Keratinocyte (primary cell): ENCODE measurements around the gene MRPS18A. TPM values are rescaled to one million over a fixed set of nuclear protein-coding genes. Genes with fewer than 3 reads are reported as not detected.

Experiments
- DNase-seq: peaks from one replicate; pipeline ENCODE4 v3.0.0-alpha.2; 2011; ENCODE audit warnings: low read depth, missing footprints, low spot score
- FAIRE-seq: peaks from 2 replicates; lab custom pipeline; 2011; peaks lifted over from hg19 to GRCh38; lab: Jason Lieb, UNC
- H2AFZ ChIP-seq: 2 replicates; pipeline ENCODE4 v1.6.0; 2012; ENCODE audit warnings: low read length, control low read depth, inconsistent platforms; ENCODE audit not compliant: control insufficient read depth
- H3K27ac ChIP-seq: 2 replicates; pipeline ENCODE4 v1.5.1; 2011; ENCODE audit warnings: low read length; ENCODE audit not compliant: control insufficient read depth, insufficient read depth
- H3K27me3 ChIP-seq: 3 replicates; pipeline ENCODE4 v1.6.0; 2011; ENCODE audit warnings: low read length; ENCODE audit not compliant: control insufficient read depth, insufficient read depth; ENCODE audit errors: extremely low read depth
- H3K36me3 ChIP-seq, 2 experiments: 2 replicates in 1 of 2; 3 replicates in 1 of 2; pipeline ENCODE4 v1.5.1; 2011; ENCODE audit warnings: low read length in 2 of 2, mild to moderate bottlenecking in 1 of 2; ENCODE audit not compliant: control insufficient read depth in 2 of 2, insufficient read depth in 2 of 2; ENCODE audit errors: extremely low read depth in 1 of 2
- H3K4me1 ChIP-seq: 3 replicates; pipeline ENCODE4 v1.5.1; 2011; ENCODE audit warnings: low read length; ENCODE audit not compliant: control insufficient read depth, insufficient read depth; ENCODE audit errors: extremely low read depth
- H3K4me2 ChIP-seq: 3 replicates; pipeline ENCODE4 v1.6.0; 2011; ENCODE audit warnings: low read depth, low read length; ENCODE audit not compliant: control insufficient read depth, insufficient read depth; ENCODE audit errors: extremely low read depth
- H3K4me3 ChIP-seq, 3 experiments: fragments of 200-600 bp in 1 of 3; sonication (generic) in 1 of 3; 2 replicates in 2 of 3; 3 replicates in 1 of 3; pipeline ENCODE4 v1.5.1; 2011 to 2016; ENCODE audit warnings: low read length in 3 of 3, mild to moderate bottlenecking in 3 of 3, control low read depth in 2 of 3, inconsistent platforms in 1 of 3, low read depth in 1 of 3, mixed read lengths in 1 of 3, mixed run types in 1 of 3, moderate library complexity in 1 of 3; ENCODE audit not compliant: control insufficient read depth in 2 of 3, insufficient read depth in 2 of 3; ENCODE audit errors: extremely low read depth in 1 of 3
- H3K79me2 ChIP-seq: 2 replicates; pipeline ENCODE4 v1.6.0; 2012; ENCODE audit warnings: low read length; ENCODE audit not compliant: control insufficient read depth, insufficient read depth
- H3K9ac ChIP-seq: 3 replicates; pipeline ENCODE4 v1.6.0; 2011; ENCODE audit warnings: low read length; ENCODE audit not compliant: control insufficient read depth, insufficient read depth; ENCODE audit errors: extremely low read depth
- H3K9me1 ChIP-seq: 3 replicates; pipeline ENCODE4 v1.6.0; 2011; ENCODE audit warnings: low read length; ENCODE audit not compliant: control insufficient read depth, insufficient read depth; ENCODE audit errors: extremely low read depth
- H3K9me3 ChIP-seq: 2 replicates; pipeline ENCODE4 v1.5.1; 2012; ENCODE audit warnings: low read depth, low read length; ENCODE audit not compliant: control insufficient read depth
- H4K20me1 ChIP-seq: 3 replicates; pipeline ENCODE4 v1.6.0; 2011; ENCODE audit warnings: low read length; ENCODE audit not compliant: control insufficient read depth, insufficient read depth; ENCODE audit errors: extremely low read depth
- CTCF ChIP-seq, 3 experiments: IDR thresholded peaks in 1 of 3; conservative IDR thresholded peaks in 1 of 3; optimal IDR thresholded peaks in 1 of 3; 2 replicates in 2 of 3; 3 replicates in 1 of 3; pipeline versions ENCODE3 to v1.5.1; 2011; ENCODE audit warnings: low read length in 3 of 3, mild to moderate bottlenecking in 3 of 3, moderate library complexity in 2 of 3, control low read depth in 1 of 3, inconsistent platforms in 1 of 3; ENCODE audit not compliant: insufficient read depth in 2 of 3; ENCODE audit errors: extremely low read depth in 1 of 3
- EZH2 ChIP-seq: IDR thresholded peaks from one replicate; pipeline ENCODE4 v1.6.1; 2012; ENCODE audit warnings: inconsistent platforms, mild to moderate bottlenecking, low read length, moderate library complexity
- dilution Hi-C: fragments of 300-500 bp; cut with MboI; formaldehyde crosslinking; loops from one replicate; pipeline ENCODE4 v1.7.0; 2020; ENCODE audit warnings: low sequenced_read_pairs; ENCODE audit not compliant: extremely low pct_ligation_motif_present
- polyA plus RNA-seq, 5 experiments: library from polyadenylated mRNA; depleted of rRNA in 3 of 5; stranded (reverse) in 3 of 5; stranded (forward) in 1 of 5; unstranded in 1 of 5; fragments of >200 nt; gene quantifications; 1 replicate in 1 of 5; 2 replicates in 3 of 5; 3 replicates in 1 of 5; pipeline versions ENCODE4 v1.2.1 to v1.2.3, GENCODE V29; 2011 to 2012; ENCODE audit warnings: missing spikeins in 2 of 5, low read depth in 1 of 5, low replicate concordance in 1 of 5

MRPS18A gene
- polyA plus RNA-seq, 1 donor (not counting 4 experiments of a cell fraction or from before 2014, with no cell fraction given), result 48.8 TPM

GRCh38 chr6:43622541-43622940 is 65.0 kb downstream of the MRPS18A start:
- no peaks in the 10 kb centered on the region for H3K9me3 ChIP-seq
- no peaks in the 10 kb centered on the region for H3K9me1 ChIP-seq
- no peak overlapping the region for H3K4me3 ChIP-seq
- H3K36me3 ChIP-seq, result peaks cover 48 to 51% of the 10 kb centered on the region in 2 experiments
- TF ChIP-seq CTCF (optimal IDR thresholded peaks at IDR 0.05 in 1 of 3, IDR thresholded peaks at IDR 0.05 in 1 of 3, conservative IDR thresholded peaks at IDR 0.05 in 1 of 3; ENCODE audit: extremely low read depth in 1 of 3, insufficient read depth in 2 of 3, low read length in 3 of 3), result no peak
- TF ChIP-seq EZH2, result no peak
- no peak overlapping the region for H3K9ac ChIP-seq
- H2AFZ ChIP-seq, result no peak overlapping the region
- peaks cover 10% of the 10 kb centered on the region for H3K79me2 ChIP-seq
- no peak overlapping the region for H3K4me2 ChIP-seq
- DNase-seq (no peak), FAIRE-seq (no peak)
- no peak overlapping the region for H3K27ac ChIP-seq
- peaks cover 8% of the 10 kb centered on the region for H3K4me1 ChIP-seq
- no peaks in the 10 kb centered on the region for H3K27me3 ChIP-seq
- dilution Hi-C loops, result no loop called here
- peaks cover 2% of the 10 kb centered on the region for H4K20me1 ChIP-seq

- Histone ChIP-seq H3K9ac (no peak overlapping the region), H3K9me3 (no peaks in the 10 kb centered on the region), H3K27me3 (no peaks in the 10 kb centered on the region), H3K27ac (no peak overlapping the region), H2AFZ (no peak overlapping the region), H3K4me1 (peaks cover under 1% of the 10 kb centered on the region), H3K36me3 (peaks cover 44 to 51% of the 10 kb centered on the region in 2 experiments), H3K4me2 (no peak overlapping the region), H3K9me1 (no peaks in the 10 kb centered on the region), H4K20me1 (peaks cover 2% of the 10 kb centered on the region), H3K4me3 (no peak overlapping the region), H3K79me2 (peaks cover 4% of the 10 kb centered on the region)
- DNase-seq, result no peak
- no peak for FAIRE-seq
- no peak for TF ChIP-seq CTCF (optimal IDR thresholded peaks at IDR 0.05 in 1 of 3, IDR thresholded peaks at IDR 0.05 in 1 of 3, conservative IDR thresholded peaks at IDR 0.05 in 1 of 3; ENCODE audit: extremely low read depth in 1 of 3, insufficient read depth in 2 of 3, low read length in 3 of 3)
- no peak for TF ChIP-seq EZH2
- dilution Hi-C loops, result no loop called here
These were observed 65.8 kb downstream of the MRPS18A start for GRCh38 chr6:43621836-43622180.

Other genes starting within 250 kb of the MRPS18A start
- gene DLK2, start 232.2 kb downstream of the MRPS18A start, polyA plus RNA-seq, result 19.8 to 32.2 TPM (median 31.6 TPM) in 3 replicates
- gene TJAP1, start 210.2 kb downstream of the MRPS18A start, polyA plus RNA-seq, result 17.2 to 45.5 TPM (median 23.3 TPM) in 3 replicates
- gene LRRC73, start 177.4 kb downstream of the MRPS18A start, polyA plus RNA-seq, result 0.16 to 0.40 TPM (median 0.18 TPM) in 3 replicates
- gene YIPF3, start 170.9 kb downstream of the MRPS18A start, polyA plus RNA-seq, result 120 to 138 TPM (median 136 TPM) in 3 replicates
- 99.6 to 121 TPM (median 119 TPM) in 3 replicates for gene POLR1C, start 170.7 kb downstream of the MRPS18A start, polyA plus RNA-seq
- gene XPO5, start 111.8 kb downstream of the MRPS18A start, polyA plus RNA-seq, result 40.5 to 49.9 TPM (median 46.3 TPM) in 3 replicates
- 24.4 to 32.3 TPM (median 29.9 TPM) in 3 replicates for gene POLH, start 111.6 kb downstream of the MRPS18A start, polyA plus RNA-seq
- 51.2 to 80.6 TPM (median 59.5 TPM) in 3 replicates for gene GTPBP2, start 58.5 kb downstream of the MRPS18A start, polyA plus RNA-seq
- gene MAD2L1BP, start 52.0 kb downstream of the MRPS18A start, polyA plus RNA-seq, result 34.2 to 48.1 TPM (median 46.5 TPM) in 3 replicates
- gene RSPH9, start 42.8 kb downstream of the MRPS18A start, polyA plus RNA-seq, result not detected in 3 replicates
- gene VEGFA, start 82.4 kb upstream of the MRPS18A start, polyA plus RNA-seq, result 91.3 to 191 TPM (median 149 TPM) in 3 replicates